NCI-H82 treated with DMSO at 0.1 percent for 48 hours (cell line): Measurements from ENCODE around the gene OR5AU1.

Source experiments
- DNase-seq: peaks from one replicate; lab custom pipeline; 2025; ENCODE audit not compliant: unreplicated experiment; lab: John Stamatoyannopoulos, UW

The OR5AU1 gene

DNA sequence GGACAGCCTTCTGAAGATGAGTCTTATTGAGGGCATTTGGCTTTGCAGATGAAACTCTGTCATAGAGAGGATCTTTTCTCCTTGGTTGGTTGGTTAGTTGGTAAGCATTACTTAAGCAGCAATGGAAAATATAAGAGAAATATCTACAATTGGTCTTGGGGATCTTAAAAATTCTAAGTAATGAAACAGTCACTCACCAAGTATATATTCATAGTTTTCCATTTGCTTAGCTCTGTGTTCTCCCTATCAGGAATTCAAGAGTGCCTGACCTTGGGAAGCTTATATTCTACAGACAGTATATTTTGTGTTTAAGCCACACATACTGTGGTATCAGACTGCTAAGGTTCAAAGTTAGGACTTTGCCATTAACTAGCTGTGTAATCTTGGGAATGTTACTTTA, at the start of gene OR5AU1:
Gene OR5AU1, minus strand, starts transcription at position 101 of the 400 bp plus-strand sequence. CDS start 191 bp downstream, outside the sequence.
- DNase-seq = no peak

DNA sequence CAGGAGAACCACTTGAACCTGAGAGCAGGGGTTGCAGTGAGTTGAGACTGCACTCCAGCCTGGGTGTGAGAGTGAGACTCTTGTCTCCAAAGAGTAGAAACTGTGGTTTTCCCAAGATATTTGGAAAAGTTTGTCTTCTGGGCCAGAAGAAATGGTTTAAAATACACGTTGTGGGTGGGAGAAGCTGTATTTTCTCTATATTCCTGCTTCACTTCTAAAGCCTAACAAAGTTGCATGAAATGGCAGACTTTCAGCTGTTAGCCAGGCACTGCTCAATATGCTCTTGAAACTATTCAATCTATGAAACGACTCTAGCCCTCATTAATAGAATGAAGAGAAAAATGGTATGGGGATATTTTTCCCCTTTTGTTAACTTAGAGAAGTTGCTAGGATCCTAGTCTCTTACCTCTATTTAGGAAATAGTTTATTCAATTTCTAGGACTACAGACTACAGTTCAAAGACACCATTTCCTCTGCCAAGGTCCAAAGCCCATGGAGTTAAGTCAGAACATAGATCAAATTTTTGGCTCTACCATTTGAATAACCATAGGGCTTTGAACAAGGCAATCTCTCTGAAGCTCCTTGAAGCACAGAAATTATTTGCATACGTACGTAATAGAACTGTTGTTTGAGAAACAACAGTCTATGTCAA, 49.3 kb upstream of the OR5AU1 start:
- DNase-seq = no peak

DNA sequence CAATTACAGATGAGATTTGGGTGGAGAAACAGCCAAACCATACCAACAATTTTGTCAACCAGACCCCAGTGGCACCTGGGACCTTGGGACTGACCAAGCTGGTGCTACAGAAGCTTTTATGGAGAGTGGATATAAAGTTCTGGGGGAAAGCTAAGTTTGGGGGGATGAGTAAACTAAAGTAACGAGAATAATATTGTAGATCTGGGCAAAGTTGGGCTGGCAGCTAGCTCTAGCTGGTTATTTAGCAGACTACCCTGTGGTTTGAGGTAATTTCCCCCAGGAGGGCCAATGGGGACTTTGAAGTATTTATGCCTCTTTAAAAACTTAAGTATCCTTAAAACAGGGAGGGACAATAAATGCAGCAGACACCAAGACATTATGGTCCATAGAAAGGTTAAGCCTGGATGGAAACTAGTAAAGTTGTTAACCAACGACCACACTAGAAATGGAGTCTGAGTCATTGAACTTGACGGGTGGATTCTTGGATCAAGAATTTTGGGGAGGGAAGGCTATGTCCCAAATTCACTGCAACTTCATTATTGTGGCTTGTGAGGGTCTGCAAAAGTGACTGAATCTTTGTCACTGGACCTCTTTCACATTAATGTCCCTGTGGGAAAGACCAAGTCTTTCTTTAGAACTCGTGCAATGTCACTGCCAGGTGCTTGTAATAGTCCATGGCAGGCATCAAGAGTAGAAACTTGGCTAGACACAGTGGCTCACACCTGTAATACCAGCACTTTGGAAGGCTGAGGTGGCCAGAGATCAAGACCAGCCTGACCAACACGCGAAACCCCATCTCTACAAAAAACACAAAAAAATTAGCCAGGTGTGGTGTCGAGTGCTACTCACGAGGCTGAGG, 48.5 kb upstream of the OR5AU1 start:
- no peak for DNase-seq

DNA sequence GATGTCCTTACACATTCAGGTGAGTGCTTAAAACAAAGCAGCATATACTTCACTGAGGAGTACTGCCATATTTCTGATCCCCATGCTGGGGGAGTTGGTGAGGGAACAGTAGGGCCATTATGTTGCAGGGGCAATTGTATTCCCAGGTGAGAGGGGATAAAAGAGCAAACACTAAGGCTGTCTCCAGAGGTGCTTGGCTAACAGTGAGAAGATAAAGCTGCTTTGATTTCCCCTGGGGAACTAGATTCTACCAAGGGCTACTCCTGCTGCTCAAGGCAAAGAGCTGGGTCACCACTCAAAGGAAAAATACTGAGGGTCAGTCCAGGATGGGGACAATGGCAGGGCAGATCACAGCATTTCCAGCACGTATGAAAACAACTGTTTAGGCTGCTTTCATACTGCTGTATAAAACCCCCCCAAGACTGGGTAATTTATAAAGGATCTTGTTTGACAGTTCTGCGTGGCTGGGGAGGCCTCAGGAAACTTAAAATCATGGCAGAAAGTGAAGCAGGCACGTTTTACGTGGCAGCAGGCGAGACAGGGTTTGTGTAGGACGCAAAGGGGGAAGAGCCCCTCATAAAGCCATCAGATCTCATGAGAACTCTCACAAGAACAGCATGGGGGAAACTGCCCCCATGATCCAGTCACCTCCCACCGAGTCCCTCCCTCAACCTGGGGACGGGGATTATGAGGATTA, 47.8 kb upstream of the OR5AU1 start:
- DNase-seq = no peak

DNA sequence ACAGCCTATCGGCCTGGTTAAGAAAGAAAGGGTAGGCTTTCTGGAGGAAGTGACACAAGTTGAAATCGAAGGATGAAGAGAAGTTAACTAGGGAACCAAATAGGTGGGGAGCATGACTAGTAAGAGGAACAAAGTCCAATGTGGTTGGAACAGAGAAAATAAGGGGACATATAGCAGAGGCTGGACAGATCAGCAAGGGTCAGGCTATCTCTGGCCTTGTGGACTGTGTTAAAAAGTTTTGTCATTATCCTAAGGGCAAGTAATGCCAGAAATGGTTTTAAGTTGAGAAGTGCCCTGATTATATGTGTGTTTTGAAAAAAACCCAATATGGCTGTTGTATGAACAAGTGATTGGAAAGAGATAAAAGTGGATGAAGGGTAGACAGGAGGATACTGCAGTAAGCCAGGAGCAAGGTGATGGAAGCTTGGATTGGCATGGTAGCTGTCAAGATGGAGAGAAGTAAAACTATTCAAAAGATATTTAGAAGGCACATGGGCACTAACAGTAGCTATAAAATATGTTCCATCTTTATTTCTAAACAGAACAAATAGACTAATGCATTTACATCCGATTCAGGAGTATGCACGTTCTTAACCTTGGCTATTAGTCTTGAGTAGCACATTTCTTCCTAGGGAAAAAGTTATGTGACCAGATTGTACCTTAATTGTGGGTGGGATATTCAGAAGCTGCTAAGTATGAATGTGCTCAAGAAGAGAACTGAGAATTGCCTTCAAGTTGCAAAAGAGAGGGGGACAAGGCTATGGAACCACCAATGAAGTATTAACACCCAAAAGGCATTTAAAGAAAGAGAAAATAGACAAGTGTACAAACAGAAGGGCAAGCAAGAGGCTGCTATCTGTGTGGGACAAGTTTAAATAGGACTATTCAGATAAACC, 46.8 kb upstream of the OR5AU1 start:
- no peak for DNase-seq

DNA sequence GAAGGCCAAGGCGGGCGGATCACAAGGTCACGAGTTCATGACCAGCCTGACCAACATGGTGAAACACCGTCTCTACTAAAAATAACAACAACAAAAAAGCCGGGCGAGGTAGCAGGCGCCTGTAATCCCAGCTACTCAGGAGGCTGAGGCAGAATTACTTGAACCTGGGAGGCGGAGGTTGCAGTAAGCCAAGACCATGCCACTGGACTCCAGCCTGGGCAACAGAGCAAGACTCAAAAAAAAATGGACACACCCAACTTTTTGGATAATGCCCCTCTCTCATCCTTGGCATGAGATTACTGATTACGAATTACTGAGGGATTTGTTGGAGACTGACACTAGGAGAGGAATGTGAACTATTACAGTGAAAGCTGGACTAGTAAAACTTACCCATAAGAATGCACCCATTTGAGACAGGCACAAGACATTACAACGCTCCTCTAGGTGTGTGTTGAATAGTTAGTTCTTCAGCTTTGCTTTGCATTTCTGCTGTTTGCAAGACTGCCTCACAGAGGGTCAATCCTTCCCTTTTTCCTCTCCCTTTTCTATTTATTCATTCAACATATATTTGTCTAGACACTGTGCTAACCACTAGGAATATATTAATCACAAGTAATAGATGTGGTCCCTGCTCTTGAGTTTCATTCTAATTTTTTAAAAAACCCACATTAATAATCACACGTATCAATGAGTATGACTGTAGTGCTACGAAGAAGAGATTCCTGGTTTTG, 46.0 kb upstream of the OR5AU1 start:
- no peak for DNase-seq

DNA sequence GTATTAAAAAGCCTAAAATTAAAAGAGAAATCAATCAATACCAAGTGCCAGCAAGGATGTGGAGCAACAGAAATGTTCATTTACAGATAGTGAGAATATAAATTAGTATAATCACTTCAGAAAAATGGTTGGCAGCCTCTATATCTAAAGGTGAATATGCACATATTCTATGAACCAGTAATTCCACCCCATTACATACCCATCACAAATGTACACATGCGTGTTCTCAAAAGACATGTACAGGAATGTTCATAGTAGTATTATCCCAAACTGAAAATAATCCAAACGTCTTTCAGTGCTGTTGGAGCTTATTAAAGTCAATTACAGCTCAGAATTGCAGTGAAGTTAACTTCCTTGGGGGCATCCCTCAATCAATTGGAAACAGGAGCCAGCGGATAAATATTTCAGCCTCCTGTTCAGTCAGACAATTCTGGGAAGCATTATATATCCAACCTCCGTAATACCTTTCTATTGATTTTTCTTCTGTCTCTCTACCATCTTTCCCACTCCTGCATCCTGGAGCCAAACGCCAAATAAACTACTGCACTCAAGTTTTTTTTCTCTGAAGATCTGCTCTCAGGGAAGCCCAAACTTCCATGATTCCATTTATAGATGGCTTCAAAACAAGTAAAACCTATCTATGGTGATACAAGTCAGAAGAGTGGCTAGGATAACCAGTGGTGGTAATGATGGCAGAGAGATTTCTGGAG, 45.0 kb upstream of the OR5AU1 start:
- no peak for DNase-seq

DNA sequence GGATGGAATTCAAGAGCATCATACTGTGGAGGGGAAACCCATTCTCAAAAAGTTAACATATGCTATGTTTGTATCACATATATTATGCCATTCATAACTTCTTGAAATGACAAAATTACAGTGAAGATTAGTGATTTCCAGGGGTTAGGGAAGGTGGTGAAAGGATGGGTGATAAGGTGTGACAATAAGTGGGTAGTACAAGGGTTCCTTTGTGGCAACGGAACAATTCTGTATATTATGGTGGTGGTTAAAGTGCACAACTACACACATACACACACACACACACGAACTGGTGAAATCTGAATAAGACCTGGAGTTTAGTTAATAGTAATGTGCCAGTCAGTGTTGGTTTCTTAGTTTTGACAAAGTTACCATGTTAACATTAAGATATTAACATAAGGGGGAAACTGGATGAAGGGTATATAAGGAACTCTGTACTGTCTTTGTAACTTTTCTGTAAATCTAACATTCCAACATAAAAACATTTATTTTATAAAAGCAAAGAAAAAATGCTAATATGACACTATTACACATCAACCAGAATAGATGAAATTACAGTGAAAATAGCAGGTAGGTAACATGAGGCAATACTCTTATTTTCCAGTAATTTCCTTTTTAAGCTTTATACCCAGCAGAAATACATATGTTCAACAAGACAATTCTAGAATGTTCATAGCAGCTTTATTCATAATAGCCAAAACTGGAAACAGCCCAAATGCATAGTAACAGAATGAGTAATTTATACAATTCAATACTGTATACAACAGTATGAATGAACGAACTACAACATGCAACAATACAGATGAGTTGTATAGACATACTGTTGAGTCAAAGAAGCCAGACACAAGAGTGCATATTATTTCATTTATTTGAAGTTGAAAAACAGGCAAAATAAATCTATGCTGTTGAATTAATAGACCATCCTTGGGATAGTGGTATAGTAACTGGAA, 44.0 kb upstream of the OR5AU1 start:
- no peak for DNase-seq

DNA sequence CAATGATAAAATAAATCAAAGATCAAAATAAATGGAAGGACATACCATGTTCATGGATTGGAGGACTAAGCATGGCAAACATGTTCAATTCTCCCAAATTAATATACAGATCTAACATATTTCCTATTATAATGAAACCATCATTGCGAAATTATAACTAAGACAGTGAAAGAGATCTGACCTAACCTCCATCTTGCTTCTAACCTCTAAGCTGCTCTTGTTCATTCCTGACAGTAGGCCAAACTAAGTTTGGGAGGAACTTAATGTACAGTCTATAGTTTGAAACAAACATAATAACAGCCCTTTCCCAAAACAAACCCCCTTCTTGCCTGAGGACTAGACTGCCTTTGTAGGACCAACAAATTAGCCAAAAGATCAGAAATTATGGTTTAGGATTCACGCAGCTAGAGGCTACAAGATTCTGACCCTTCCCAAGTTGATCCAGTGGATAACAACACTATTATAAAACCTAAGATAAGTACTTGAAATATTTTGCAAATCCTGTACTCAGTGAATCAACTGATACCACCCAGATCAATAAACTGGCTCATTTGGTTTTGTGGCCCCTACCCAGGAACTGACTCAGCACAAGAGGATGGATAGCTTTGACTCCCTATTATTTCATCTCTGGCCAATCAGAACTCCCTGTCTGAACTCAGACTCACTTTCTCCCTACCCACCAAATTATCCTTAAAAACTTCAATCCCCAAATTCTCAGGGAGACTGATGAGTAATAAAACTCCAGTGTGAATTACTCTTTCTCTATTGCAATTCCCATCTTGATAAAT, 41.7 kb upstream of the OR5AU1 start:
- no peak for DNase-seq

DNA sequence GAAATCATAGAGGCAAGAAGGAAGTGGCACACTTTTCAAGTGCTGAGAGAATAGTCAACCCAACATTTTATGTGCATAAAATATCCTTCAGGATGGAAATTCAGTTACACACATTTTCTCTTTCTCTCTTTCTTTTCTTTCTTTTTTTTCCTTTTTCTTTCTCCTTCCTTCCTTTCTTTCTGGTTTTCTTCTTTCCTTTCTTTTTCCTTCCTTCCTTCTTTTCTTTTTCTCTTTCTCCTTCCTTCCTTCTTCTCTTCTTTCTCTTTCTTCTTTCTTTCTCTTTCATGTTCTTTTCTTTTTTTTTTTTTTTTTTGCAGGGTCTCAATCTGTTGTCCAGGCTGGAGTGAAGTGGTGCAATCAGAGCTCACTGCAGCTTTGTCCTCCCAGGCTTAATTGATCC, 38.7 kb upstream of the OR5AU1 start:
- DNase-seq = no peak

DNA sequence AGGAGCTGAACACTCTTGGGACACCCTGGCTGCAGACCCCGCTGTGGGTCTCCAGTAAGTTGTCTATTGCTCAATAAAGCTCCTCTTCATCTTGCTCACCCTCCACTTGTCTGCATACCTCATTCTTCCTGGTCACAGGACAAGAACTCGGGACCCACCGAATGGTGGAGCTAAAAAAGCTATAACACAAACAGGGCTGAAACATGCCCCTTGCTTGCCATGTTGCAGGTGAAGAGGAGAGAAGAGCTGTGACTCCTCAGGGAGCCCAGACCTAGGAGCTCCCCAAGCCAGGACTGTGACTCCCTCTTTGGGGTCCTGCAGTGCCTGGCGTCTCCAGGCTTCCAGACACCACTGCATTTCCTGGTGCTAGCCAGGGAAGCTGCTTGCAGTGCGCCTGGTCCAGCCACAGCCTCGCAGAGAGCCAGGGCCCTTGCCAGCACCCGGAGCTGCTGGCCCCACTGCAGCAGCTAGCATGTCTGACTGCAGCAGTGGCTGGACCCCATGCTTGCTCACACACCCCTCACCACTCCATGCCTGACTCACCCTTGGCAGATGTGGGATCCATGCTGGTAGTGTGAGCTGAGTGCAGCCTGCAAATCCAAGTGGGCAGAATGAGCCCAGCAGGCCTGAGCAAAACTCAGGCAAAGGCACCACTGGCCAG, 37.1 kb upstream of the OR5AU1 start:
- DNase-seq = no peak

DNA sequence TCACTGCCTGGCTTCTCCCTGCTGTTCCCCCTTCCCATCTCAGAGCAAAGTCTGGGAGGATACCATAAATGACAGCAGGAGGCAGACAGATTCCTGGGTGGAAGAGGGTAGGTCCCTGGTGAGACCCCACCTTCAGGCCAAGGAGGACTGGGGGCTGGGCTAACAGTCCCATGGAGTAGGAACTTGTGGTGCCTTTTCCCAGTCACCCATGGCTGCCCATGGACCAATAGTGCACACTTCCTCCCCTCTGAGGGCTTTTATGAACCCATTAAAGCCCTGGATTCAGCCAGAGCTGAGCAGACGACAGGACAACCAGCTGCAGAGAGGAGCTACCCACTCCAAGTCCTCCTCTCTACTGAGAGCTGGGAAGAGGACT, 36.6 kb upstream of the OR5AU1 start:
- DNase-seq = no peak

DNA sequence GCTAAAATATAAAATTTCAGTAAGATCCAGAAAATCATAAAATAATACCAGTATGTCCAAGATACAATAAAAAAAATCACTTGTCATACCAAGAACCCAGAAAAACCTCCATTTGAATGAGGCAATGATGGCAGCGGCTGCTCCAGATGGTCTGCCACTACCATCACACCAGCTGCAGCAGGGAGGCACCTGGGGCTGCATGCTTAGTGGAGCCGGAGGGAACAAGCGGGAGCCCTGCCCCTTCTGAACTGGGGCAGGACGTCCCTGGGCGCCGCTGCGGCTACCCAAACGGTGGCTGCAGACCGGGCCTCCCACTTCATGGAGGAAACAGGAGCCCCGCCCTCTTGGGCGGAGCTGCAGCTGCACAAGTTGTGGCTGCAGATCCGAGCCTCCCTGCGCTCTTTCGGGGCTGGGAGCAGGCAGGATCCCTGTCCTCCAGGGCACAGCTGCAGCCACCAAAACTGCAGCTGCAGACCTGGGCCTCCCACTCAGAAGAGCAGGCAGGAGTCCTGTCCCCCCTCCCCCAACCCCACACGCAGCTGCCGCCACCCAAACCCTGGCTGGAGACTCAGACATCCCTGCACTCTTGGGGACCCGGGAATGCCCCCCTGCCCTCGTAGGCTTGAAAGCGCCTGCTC, 36.1 kb upstream of the OR5AU1 start:
- DNase-seq = peak; percentile 24

DNA sequence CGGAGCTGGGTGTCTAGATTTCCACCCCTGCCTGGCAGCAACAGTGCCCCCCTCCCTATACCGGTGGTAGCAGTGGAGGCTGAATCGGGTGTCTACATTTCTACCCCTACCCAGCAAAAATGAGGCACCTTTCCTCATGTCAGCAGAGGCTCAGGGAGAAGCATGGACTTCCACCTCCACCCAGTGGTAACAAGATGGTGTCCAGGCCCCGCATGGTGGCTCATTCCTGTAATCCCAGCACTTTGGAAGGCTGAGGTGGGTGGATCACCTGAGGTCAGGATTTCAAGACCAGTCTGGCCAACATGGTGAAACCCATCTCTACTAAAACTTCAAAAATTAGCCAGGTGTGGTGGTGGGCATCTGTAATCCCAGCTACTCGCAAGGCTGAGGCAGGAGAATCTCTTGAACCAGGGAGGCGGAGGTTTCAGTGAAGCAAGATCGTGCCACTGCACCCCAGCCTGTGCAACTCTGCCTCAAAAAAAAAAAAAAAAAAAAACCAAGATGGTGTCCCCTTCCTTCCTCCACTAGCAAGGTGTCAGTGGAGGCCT, 35.5 kb upstream of the OR5AU1 start:
- DNase-seq = no peak

DNA sequence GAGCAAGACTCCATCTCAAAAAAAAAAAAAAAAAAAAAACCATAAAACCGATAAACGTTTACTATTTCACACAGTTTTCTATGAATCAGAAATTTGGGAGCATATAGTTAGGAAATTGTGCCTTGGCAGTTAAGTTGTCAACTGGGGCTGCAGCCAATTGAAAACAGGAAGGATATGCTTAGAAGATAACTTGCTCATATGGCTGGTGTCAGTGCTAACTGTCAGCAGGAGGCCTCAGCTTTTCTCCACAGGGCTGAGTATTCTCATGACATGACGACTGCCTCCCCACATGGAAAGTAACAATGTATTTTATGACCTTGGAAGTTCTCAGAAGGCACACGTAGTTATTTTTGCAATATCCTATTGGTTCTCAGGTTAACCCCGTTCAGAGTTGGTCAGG, 29.6 kb upstream of the OR5AU1 start:
- no peak for DNase-seq

DNA sequence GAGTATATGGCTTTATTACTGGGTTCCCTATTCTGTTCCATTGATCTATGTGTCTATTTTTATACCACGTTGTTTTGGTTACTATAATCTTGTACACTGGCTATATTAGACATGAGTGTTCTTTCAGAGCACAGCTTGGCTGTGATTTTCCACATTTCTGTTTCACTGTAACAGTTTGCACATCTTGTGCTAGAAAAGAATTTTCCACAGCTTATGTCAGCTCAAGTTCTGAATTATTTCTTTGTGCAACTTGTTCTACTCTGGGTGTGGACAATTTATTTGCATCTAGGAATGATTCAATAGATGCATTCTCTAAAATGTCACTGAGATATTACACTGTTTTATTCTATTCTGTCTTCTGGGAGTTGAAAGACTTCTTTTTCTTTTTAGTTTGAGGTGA, 28.4 kb upstream of the OR5AU1 start:
- no peak for DNase-seq

DNA sequence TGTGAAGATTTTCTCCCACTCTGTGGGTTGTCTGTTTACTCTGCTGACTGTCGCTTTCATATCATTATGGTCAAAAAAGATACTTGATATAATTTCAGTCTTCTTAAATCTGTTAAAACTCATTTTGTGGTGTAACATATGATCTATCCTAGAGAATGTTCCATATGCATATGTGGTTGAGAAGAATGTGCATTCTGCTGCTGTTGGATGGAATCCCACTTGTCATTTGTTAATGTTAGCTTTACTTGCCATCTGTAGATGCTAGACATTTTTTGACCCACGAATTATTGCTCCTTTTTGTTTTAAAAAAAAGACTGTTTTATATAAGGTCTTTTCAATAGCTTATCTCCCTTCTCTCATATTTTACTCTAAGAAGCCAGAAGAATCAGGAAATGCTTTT, 26.3 kb upstream of the OR5AU1 start:
- no peak for DNase-seq
